Measurements from ENCODE around the gene FAM47B. TPM values are rescaled to one million over a fixed set of nuclear protein-coding genes. Genes with fewer than 3 reads are reported as not detected.

FAM47B gene
- not detected for polyA plus RNA-seq

- WGBS, 3 donors, result 84 to 95% (median 94%) methylated on average over 10 to 11 of the region's 11 CpGs
- no peak within 1 kb of the TSS for H3K27ac ChIP-seq (ENCODE audit: low read depth, low read length)
These were observed at the start of gene FAM47B for GRCh38 chrX:34942496-34942895. TSS of gene FAM47B (plus strand) at chrX:34942796. CDS start at chrX:34942832, 36 bp downstream.

GRCh38 chrX:34893741-34894140 lies 48.9 kb upstream of the FAM47B start:
- no peak overlapping the region for H3K27ac ChIP-seq (ENCODE audit: low read depth, low read length)
- 53 to 100% (median 73%) methylated on average over 1 of the region's 1 CpG for WGBS, 3 donors

- H3K27ac ChIP-seq (ENCODE audit: low read depth, low read length), result no peak overlapping the region
These were observed 41.9 kb upstream of the FAM47B start for GRCh38 chrX:34900691-34901090.

- WGBS, 3 donors, result 66 to 93% (median 66%) methylated on average over 2 of the region's 2 CpGs
- H3K27ac ChIP-seq (ENCODE audit: low read depth, low read length), result no peak overlapping the region
These were observed 40.8 kb upstream of the FAM47B start for GRCh38 chrX:34901761-34902160.

- 49 to 80% (median 75%) methylated on average over 2 of the region's 2 CpGs for WGBS, 3 donors
These were observed 39.3 kb upstream of the FAM47B start for GRCh38 chrX:34903316-34903715.

GRCh38 chrX:34909151-34909550 lies 33.4 kb upstream of the FAM47B start:
- 50 to 79% (median 68%) methylated on average over 2 of the region's 2 CpGs for WGBS, 3 donors
- no peak overlapping the region for H3K27ac ChIP-seq (ENCODE audit: low read depth, low read length)

More at GRCh38 chrX:34903316-34903715, 39.3 kb upstream of the FAM47B start:
- no peak overlapping the region for H3K27ac ChIP-seq (ENCODE audit: low read depth, low read length)

GRCh38 chrX:34915463-34916225 lies 27.0 kb upstream of the FAM47B start:
- WGBS, 3 donors, result 56 to 80% (median 80%) methylated on average over 3 of the region's 3 CpGs
- no peak overlapping the region for H3K27ac ChIP-seq (ENCODE audit: low read depth, low read length)

- WGBS, 3 donors, result 40 to 66% (median 52%) methylated on average over 1 of the region's 1 CpG
- H3K27ac ChIP-seq (ENCODE audit: low read depth, low read length), result no peak overlapping the region
These were observed 25.4 kb upstream of the FAM47B start for GRCh38 chrX:34917146-34917545.

GRCh38 chrX:34918091-34918736 lies 24.4 kb upstream of the FAM47B start:
- no peak overlapping the region for H3K27ac ChIP-seq (ENCODE audit: low read depth, low read length)
- 39 to 69% (median 59%) methylated on average over 5 of the region's 5 CpGs for WGBS, 3 donors

GRCh38 chrX:34918856-34919255 lies 23.7 kb upstream of the FAM47B start:
- no peak overlapping the region for H3K27ac ChIP-seq (ENCODE audit: low read depth, low read length)
- 18 to 55% (median 42%) methylated on average over 1 of the region's 1 CpG for WGBS, 3 donors

- no peak overlapping the region for H3K27ac ChIP-seq (ENCODE audit: low read depth, low read length)
- 66 to 89% (median 75%) methylated on average over 2 of the region's 2 CpGs for WGBS, 3 donors
These were observed 14.7 kb upstream of the FAM47B start for GRCh38 chrX:34927866-34928265.

- H3K27ac ChIP-seq (ENCODE audit: low read depth, low read length), result no peak overlapping the region
- WGBS, 3 donors, result 93 to 96% (median 95%) methylated on average over 19 to 24 of the region's 24 CpGs
These were observed 639 bp downstream of the FAM47B start for GRCh38 chrX:34943235-34943634.

GRCh38 chrX:34956916-34957315 lies 14.3 kb downstream of the FAM47B start:
- no peak overlapping the region for H3K27ac ChIP-seq (ENCODE audit: low read depth, low read length)

- H3K27ac ChIP-seq (ENCODE audit: low read depth, low read length), result no peak overlapping the region
These were observed 19.1 kb downstream of the FAM47B start for GRCh38 chrX:34961662-34962061.

- no peak overlapping the region for H3K27ac ChIP-seq (ENCODE audit: low read depth, low read length)
- WGBS, 3 donors, result 29 to 72% (median 60%) methylated on average over 3 of the region's 3 CpGs
These were observed 29.6 kb downstream of the FAM47B start for GRCh38 chrX:34972206-34972605.

GRCh38 chrX:34978171-34978570 lies 35.6 kb downstream of the FAM47B start:
- H3K27ac ChIP-seq (ENCODE audit: low read depth, low read length), result no peak overlapping the region
- WGBS, 3 donors, result 85 to 91% (median 89%) methylated on average over 3 of the region's 3 CpGs

GRCh38 chrX:34987646-34988045 lies 45.0 kb downstream of the FAM47B start:
- WGBS, 3 donors, result 45 to 92% (median 76%) methylated on average over 1 of the region's 1 CpG
- no peak overlapping the region for H3K27ac ChIP-seq (ENCODE audit: low read depth, low read length)
